ENCODE measurements around the gene TMEM35A. TPM values are rescaled to one million over a fixed set of nuclear protein-coding genes. Genes with fewer than 3 reads are reported as not detected.

The TMEM35A gene
- total RNA-seq, 1 experiment from 2014 or later = 4.3 TPM

- Mint-ChIP-seq H3K27me3 (ENCODE audit: low read depth) (peaks cover 1% of the 10 kb centered on the region; the same call in 1 of the 2 replicates), H3K36me3 (ENCODE audit: insufficient read depth in 1 of 3, low read depth in 3 of 3) (peaks cover 5 to 11% (median 10%) of the 10 kb centered on the region in 3 experiments), H3K27ac (no peak overlapping the region), H3K4me3 (no peak overlapping the region; a peak in 1 of 5 replicates), H3K9me3 (peaks cover 58 to 64% of the 10 kb centered on the region in 2 experiments), H3K4me1 (peaks cover 5 to 6% of the 10 kb centered on the region in 2 experiments; a peak in 3 of 4 replicates)
- no peak overlapping the region for H3K18ac ChIP-seq (ENCODE audit: insufficient read length, low read depth, low read length)
- DNase-seq = no peak
- H2AFZ ChIP-seq (ENCODE audit: low read length) = no peak overlapping the region
- no peaks in the 10 kb centered on the region for H3K23me2 ChIP-seq (ENCODE audit: insufficient read length, low read depth, low read length, poor library complexity, severe bottlenecking)
- no peak overlapping the region for H4K91ac ChIP-seq (ENCODE audit: insufficient read length, low read depth, low read length)
- H2AK5ac ChIP-seq (ENCODE audit: insufficient read length, low read length) = no peak overlapping the region
- no peak overlapping the region for H3T11ph ChIP-seq (ENCODE audit: low read length)
- no peak overlapping the region for H4K5ac ChIP-seq (ENCODE audit: insufficient read length, low read depth, low read length)
- no peak overlapping the region for H3K27ac ChIP-seq (ENCODE audit: insufficient read length, low read depth, low read length)
- H3K14ac ChIP-seq (ENCODE audit: insufficient read depth, low read length) = no peak overlapping the region
- H3K4me2 ChIP-seq (ENCODE audit: insufficient read depth, insufficient read length, low read length) = no peak overlapping the region
- H3K79me1 ChIP-seq (ENCODE audit: insufficient read depth, low read depth, low read length, poor library complexity, severe bottlenecking) = no peaks in the 10 kb centered on the region
- no peak overlapping the region for H3K9ac ChIP-seq (ENCODE audit: extremely low read depth, insufficient read length, low read length)
- WGBS (ENCODE audit: extremely low coverage, insufficient read length, low lambda C conversion rate) = no CpG with 5 or more reads among the region's 3 CpGs
- H3K4me1 ChIP-seq (ENCODE audit: insufficient read depth, low read length) = no peaks in the 10 kb centered on the region
- no peak overlapping the region for H3K23ac ChIP-seq (ENCODE audit: insufficient read length, low read depth, low read length)
- H2BK12ac ChIP-seq (ENCODE audit: insufficient read length, low read depth, low read length) = no peak overlapping the region
- no peaks in the 10 kb centered on the region for H3K27me3 ChIP-seq (ENCODE audit: insufficient read depth, low read length)
- H3K79me2 ChIP-seq (ENCODE audit: insufficient read depth, low read length) = no peaks in the 10 kb centered on the region
- no peaks in the 10 kb centered on the region for H4K20me1 ChIP-seq (ENCODE audit: control insufficient read depth, insufficient read depth, insufficient read length)
- TF ChIP-seq, protein P1, sequence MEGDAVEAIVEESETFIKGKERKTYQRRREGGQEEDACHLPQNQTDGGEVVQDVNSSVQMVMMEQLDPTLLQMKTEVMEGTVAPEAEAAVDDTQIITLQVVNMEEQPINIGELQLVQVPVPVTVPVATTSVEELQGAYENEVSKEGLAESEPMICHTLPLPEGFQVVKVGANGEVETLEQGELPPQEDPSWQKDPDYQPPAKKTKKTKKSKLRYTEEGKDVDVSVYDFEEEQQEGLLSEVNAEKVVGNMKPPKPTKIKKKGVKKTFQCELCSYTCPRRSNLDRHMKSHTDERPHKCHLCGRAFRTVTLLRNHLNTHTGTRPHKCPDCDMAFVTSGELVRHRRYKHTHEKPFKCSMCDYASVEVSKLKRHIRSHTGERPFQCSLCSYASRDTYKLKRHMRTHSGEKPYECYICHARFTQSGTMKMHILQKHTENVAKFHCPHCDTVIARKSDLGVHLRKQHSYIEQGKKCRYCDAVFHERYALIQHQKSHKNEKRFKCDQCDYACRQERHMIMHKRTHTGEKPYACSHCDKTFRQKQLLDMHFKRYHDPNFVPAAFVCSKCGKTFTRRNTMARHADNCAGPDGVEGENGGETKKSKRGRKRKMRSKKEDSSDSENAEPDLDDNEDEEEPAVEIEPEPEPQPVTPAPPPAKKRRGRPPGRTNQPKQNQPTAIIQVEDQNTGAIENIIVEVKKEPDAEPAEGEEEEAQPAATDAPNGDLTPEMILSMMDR (conservative IDR thresholded peaks at IDR 0.05) = no peak
- H3K9me3 ChIP-seq (ENCODE audit: control insufficient read depth, low read depth, low read length) = peaks cover 18% of the 10 kb centered on the region
- no peak overlapping the region for H3K56ac ChIP-seq (ENCODE audit: insufficient read length, low read depth, low read length)
- H2BK20ac ChIP-seq (ENCODE audit: low read depth, low read length, poor library complexity, severe bottlenecking) = no peak overlapping the region
- no peak overlapping the region for H2BK120ac ChIP-seq (ENCODE audit: low read depth, low read length, poor library complexity, severe bottlenecking)
- H2BK15ac ChIP-seq (ENCODE audit: low read depth, low read length) = no peak overlapping the region
- H3K4ac ChIP-seq (ENCODE audit: low read depth, low read length) = no peak overlapping the region
- no peak overlapping the region for H2BK5ac ChIP-seq (ENCODE audit: insufficient read length, low read length)
- H4K8ac ChIP-seq (replicated peaks; ENCODE audit: insufficient read length, low read depth, low read length) = no peak overlapping the region
These were observed 21.5 kb upstream of the TMEM35A start for GRCh38 chrX:101057093-101057714.
